GM19467 (cell line): ENCODE measurements around the gene DICER1.

ENCODE experiments used
- ATAC-seq: cut with Tn5 transposase; IDR thresholded peaks from one replicate; pipeline ENCODE4 v1.9.1; 2021; ENCODE audit warnings: mild to moderate bottlenecking, moderate library complexity; ENCODE audit not compliant: unreplicated experiment

DICER1 gene

DNA sequence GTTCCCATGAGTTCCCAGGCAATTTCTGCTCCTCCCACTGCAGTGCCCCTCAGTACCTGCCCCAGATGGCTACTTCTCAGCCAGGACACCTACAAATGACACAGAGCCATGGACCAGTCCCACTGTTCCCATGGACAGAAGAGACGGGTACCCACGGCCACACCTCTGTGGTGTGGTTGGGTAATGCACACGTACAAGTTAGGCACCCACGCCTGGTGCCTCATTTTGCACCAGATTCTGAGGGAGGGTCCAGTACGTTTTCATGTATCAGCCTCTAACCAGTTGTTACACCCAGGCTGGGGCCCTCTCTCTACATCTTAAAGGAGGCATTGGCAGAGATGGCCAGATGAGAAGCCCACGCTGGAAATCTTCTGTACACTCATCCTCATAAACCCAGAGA is 114.0 kb downstream of the DICER1 start:
- no peak for ATAC-seq

GRCh38 chr14:95041477-95042020 is 115.8 kb downstream of the DICER1 start:
- no peak for ATAC-seq

DNA sequence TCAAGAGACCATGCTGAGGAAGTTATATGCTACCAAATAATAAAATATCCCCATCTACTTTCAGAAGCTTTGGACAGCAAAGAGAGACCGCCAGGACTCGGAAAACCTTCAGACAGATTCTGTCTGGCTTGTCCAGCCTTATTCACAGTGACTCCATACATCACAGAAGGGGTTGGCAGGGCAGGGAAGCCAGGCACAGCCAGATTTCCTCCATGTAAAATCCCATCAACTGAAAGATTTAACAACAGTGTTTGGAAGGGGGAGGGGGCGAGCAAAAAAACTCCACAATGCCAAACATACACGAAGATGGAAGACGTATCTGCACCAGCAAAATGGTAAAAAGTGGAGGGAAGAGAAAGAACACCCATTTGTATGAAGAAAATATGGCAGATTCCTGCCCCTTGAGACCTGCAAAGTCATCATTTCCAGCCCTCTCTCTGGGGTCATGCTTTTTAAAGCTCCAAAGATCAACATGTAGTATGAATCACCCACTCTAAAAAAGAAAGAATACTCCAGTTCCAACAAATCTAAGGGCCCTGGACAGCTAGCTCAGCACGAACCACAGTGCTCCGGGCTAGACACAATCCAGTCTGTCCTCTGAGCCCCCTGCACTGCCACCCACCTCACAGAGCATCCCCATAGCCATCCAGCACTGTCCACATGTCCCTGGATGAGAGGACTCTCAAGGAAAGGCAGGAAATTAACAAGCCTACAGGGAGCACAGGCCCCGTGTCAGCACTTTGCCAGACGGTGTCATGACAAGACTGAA is 116.4 kb downstream of the DICER1 start:
- ATAC-seq, result no peak

GRCh38 chr14:95039993-95040348 is 117.4 kb downstream of the DICER1 start:
- ATAC-seq, result no peak

GRCh38 chr14:95039259-95039992 is 117.9 kb downstream of the DICER1 start:
- no peak for ATAC-seq

- no peak for ATAC-seq
Measured at GRCh38 chr14:95038521-95039250, 118.6 kb downstream of the DICER1 start.

DNA sequence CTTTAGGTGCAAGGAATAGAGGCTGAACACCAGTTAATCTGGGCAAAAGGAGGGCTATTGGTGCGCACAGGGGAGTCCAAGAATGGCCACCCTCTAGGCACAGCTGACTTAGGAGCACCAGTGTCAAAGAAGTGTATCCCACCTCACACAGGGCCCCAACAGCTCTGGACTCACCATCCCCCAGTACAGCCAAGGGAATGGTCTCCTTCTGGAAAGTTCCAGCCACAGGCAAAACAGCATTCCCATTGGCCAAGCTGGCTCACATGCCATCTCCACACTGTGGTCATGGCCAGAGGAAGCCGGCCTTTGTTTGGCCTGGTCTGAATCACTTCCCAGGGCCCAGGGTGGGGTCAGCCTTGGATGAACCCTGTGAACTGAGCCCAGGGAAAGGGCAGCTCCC is 120.1 kb downstream of the DICER1 start:
- ATAC-seq, result no peak
